GM23338 (cell line): ENCODE data around the gene LMO7. TPM values are rescaled to one million over a fixed set of nuclear protein-coding genes. Genes with fewer than 3 reads are reported as not detected.
A peak's percentile ranks its signal among the peaks of the same experiment; 100 is the strongest.

ENCODE experiments used
- ATAC-seq: fragments of 200-7000 bp; cut with Tn5 transposase; 3 replicates; pipeline ENCODE4 v1.9.1; 2020
- DNase-seq: peaks from one replicate; pipeline ENCODE4 v3.0.0-alpha.2; 2015; ENCODE audit warnings: low spot score
- H2AFZ ChIP-seq: fragments of 200-600 bp; sonication (generic); 2 replicates; pipeline ENCODE4 v1.8.0; 2016; ENCODE audit warnings: antibody characterized with exemption, mild to moderate bottlenecking, moderate library complexity
- H3F3A ChIP-seq: fragments of 200-600 bp; sonication (generic); replicated peaks from 2 replicates; pipeline ENCODE4 v1.8.0; 2017; ENCODE audit warnings: antibody characterized with exemption, mixed run types, low read depth
- H3K27ac ChIP-seq: fragments of 200-600 bp; sonication (generic); 2 replicates; pipeline ENCODE4 v1.6.1; 2016; ENCODE audit warnings: low read depth
- H3K27me3 ChIP-seq: fragments of 200-600 bp; sonication (generic); 2 replicates; pipeline ENCODE4 v1.8.0; 2016; ENCODE audit warnings: mild to moderate bottlenecking, mixed run types, moderate library complexity; ENCODE audit not compliant: insufficient read depth
- H3K36me3 ChIP-seq: fragments of 200-600 bp; sonication (generic); 2 replicates; pipeline ENCODE4 v1.8.0; 2016; ENCODE audit warnings: mild to moderate bottlenecking; ENCODE audit not compliant: insufficient read depth
- H3K4me1 ChIP-seq: fragments of 200-600 bp; sonication (generic); 2 replicates; pipeline ENCODE4 v1.8.0; 2016; ENCODE audit warnings: mild to moderate bottlenecking, moderate library complexity; ENCODE audit not compliant: insufficient read depth
- H3K4me2 ChIP-seq: fragments of 200-600 bp; sonication (generic); 2 replicates; pipeline ENCODE4 v1.7.1; 2017; ENCODE audit warnings: mixed run types
- H3K4me3 ChIP-seq: fragments of 200-600 bp; sonication (generic); 2 replicates; pipeline ENCODE4 v1.6.1; 2016; ENCODE audit warnings: mixed run types
- H3K79me2 ChIP-seq: fragments of 200-600 bp; sonication (generic); replicated peaks from 2 replicates; pipeline ENCODE4 v1.8.0; 2017; ENCODE audit warnings: mild to moderate bottlenecking; ENCODE audit not compliant: insufficient read depth
- H3K9me2 ChIP-seq: fragments of 200-600 bp; sonication (generic); 2 replicates; pipeline ENCODE4 v1.8.0; 2017; ENCODE audit not compliant: insufficient read depth
- H4K20me1 ChIP-seq: fragments of 200-600 bp; sonication (generic); replicated peaks from 2 replicates; pipeline ENCODE4 v1.8.0; 2017; ENCODE audit warnings: mild to moderate bottlenecking; ENCODE audit not compliant: insufficient read depth
- H3K27ac Mint-ChIP-seq: 2 replicates; pipeline ENCODE4 v1.8.0; 2020; ENCODE audit warnings: inconsistent platforms, mild to moderate bottlenecking, moderate library complexity, mixed read lengths
- H3K27me3 Mint-ChIP-seq: 3 replicates; pipeline ENCODE4 v1.8.0; 2022; ENCODE audit warnings: low read depth, mild to moderate bottlenecking, moderate library complexity, mixed read lengths, inconsistent platforms; ENCODE audit not compliant: insufficient read depth, poor library complexity
- H3K36me3 Mint-ChIP-seq: 3 replicates; pipeline ENCODE4 v1.8.0; 2021; ENCODE audit warnings: low read depth, mild to moderate bottlenecking, inconsistent platforms, moderate library complexity, mixed read lengths
- H3K4me1 Mint-ChIP-seq: 3 replicates; pipeline ENCODE4 v1.8.0; 2020; ENCODE audit warnings: mild to moderate bottlenecking, inconsistent platforms, mixed read lengths
- H3K4me3 Mint-ChIP-seq: 3 replicates; pipeline ENCODE4 v1.8.0; 2021; ENCODE audit warnings: moderate library complexity, mild to moderate bottlenecking, inconsistent platforms, mixed read lengths
- H3K9me3 Mint-ChIP-seq: 3 replicates; pipeline ENCODE4 v1.8.0; 2020; ENCODE audit warnings: moderate library complexity, mild to moderate bottlenecking, inconsistent platforms, mixed read lengths
- CREB1 ChIP-seq: fragments of 250-450 bp; sonication (Bioruptor Pico); IDR thresholded peaks from 2 replicates; pipeline ENCODE4 v1.5.0; 2020; ENCODE audit warnings: low read depth, mild to moderate bottlenecking, moderate library complexity
- CTCF ChIP-seq, 2 experiments: fragments of 200-600 bp in 1 of 2; sonication (generic) in 1 of 2; conservative IDR thresholded peaks; 2 replicates each; pipeline versions ENCODE4 v1.5.1 to v1.6.1; 2016 to 2017; ENCODE audit warnings: antibody characterized with exemption in 2 of 2, low read depth in 2 of 2, mild to moderate bottlenecking in 2 of 2, moderate library complexity in 1 of 2
- ETS1 ChIP-seq: IDR thresholded peaks from 2 replicates; pipeline ENCODE4 v1.6.1; 2016; ENCODE audit warnings: antibody characterized with exemption
- EZH2 ChIP-seq: fragments of 200-600 bp; sonication (generic); IDR thresholded peaks from one replicate; pipeline ENCODE4 v1.8.0; 2017; ENCODE audit warnings: antibody characterized with exemption, mild to moderate bottlenecking, low read depth; ENCODE audit not compliant: unreplicated experiment
- EZH2phosphoT487 ChIP-seq: fragments of 200-600 bp; sonication (generic); IDR thresholded peaks from one replicate; pipeline ENCODE4 v1.8.1; 2018; ENCODE audit warnings: antibody characterized with exemption; ENCODE audit not compliant: unreplicated experiment
- JUNB ChIP-seq: IDR thresholded peaks from one replicate; pipeline ENCODE4 v1.6.1; 2016; ENCODE audit warnings: antibody characterized with exemption; ENCODE audit not compliant: unreplicated experiment
- NANOG ChIP-seq: IDR thresholded peaks from 2 replicates; pipeline ENCODE4 v1.6.1; 2016; ENCODE audit warnings: antibody characterized with exemption, borderline replicate concordance
- POLR2AphosphoS5 ChIP-seq: IDR thresholded peaks from 2 replicates; pipeline ENCODE4 v1.6.1; 2016; ENCODE audit warnings: antibody characterized with exemption, low read depth
- REST ChIP-seq: IDR thresholded peaks from one replicate; pipeline ENCODE4 v1.6.1; 2018; ENCODE audit warnings: antibody characterized with exemption; ENCODE audit not compliant: unreplicated experiment
- STAT1 ChIP-seq: IDR thresholded peaks from one replicate; pipeline ENCODE4 v1.6.1; 2016; ENCODE audit warnings: antibody characterized with exemption; ENCODE audit not compliant: unreplicated experiment
- ZNF114 ChIP-seq: fragments of 250-450 bp; sonication (Bioruptor Pico); IDR thresholded peaks from 2 replicates; pipeline ENCODE4 v1.5.0; 2020; ENCODE audit warnings: mild to moderate bottlenecking, moderate library complexity
- ZNF331 ChIP-seq: fragments of 250-450 bp; sonication (Bioruptor Pico); IDR thresholded peaks from 2 replicates; pipeline ENCODE4 v1.5.0; 2020; ENCODE audit warnings: low read depth, mild to moderate bottlenecking, moderate library complexity
- ZNF462 ChIP-seq: fragments of 250-450 bp; sonication (Bioruptor Pico); IDR thresholded peaks from 2 replicates; pipeline ENCODE4 v1.5.0; 2020; ENCODE audit warnings: mild to moderate bottlenecking, moderate library complexity
- polyA plus RNA-seq: library from polyadenylated mRNA; unstranded; fragments of >200 nt; fragmentation: Nextera tagmentation; extraction: Ambion mirVana; gene quantifications from 2 replicates; pipeline ENCODE4 v1.2.1, GENCODE V29; 2016
- total RNA-seq: library from RNA; depleted of rRNA; stranded (reverse); fragments of >200 nt; shearing (Covaris generic); gene quantifications from 2 replicates; pipeline ENCODE4 v1.2.3, GENCODE V29; 2014

LMO7 gene
- total and polyA plus RNA-seq, 2 experiments from 2014 or later = 22.3 to 26.9 TPM

GRCh38 chr13:75749407-75749806 lies 113.3 kb downstream of the LMO7 start:
- Histone ChIP-seq H4K20me1 (no peaks in the 10 kb centered on the region), H2AFZ (no peak overlapping the region)

More at GRCh38 chr13:75749407-75749806, 113.3 kb downstream of the LMO7 start:
- Histone ChIP-seq H3K27me3 (no peaks in the 10 kb centered on the region), H3K4me2 (no peak overlapping the region), H3K79me2 (no peaks in the 10 kb centered on the region), H3K4me3 (no peak overlapping the region), H3K4me1 (no peaks in the 10 kb centered on the region), H3K27ac (no peak overlapping the region), H3K36me3 (no peaks in the 10 kb centered on the region), H3K9me2 (no peaks in the 10 kb centered on the region), H3F3A (no peaks in the 10 kb centered on the region)
- Mint-ChIP-seq H3K4me1 (peaks cover 2% of the 10 kb centered on the region; the same call in 1 of the 3 replicates), H3K9me3 (peaks cover 25% of the 10 kb centered on the region), H3K36me3 (peaks cover 30% of the 10 kb centered on the region; the same call in 2 of the 3 replicates), H3K27ac (no peak overlapping the region), H3K4me3 (no peak overlapping the region), H3K27me3 (peaks cover 3% of the 10 kb centered on the region)
- peak; percentile 17 for DNase-seq
- TF ChIP-seq EZH2 (no peak), CTCF (conservative IDR thresholded peaks at IDR 0.05; ENCODE audit: low read depth in 2 of 2) (no peak), CREB1 (CRISPR knock-in tag) (no peak), EZH2phosphoT487 (no peak), STAT1 (no peak), NANOG (no peak), ZNF331 (CRISPR knock-in tag) (no peak), ZNF114 (CRISPR knock-in tag) (no peak), REST (no peak), ZNF462 (no peak), POLR2AphosphoS5 (no peak), JUNB (no peak), ETS1 (no peak)
- ATAC-seq = peak; percentile 61
